Neural progenitor cell (in vitro differentiated cells): Measurements from ENCODE around the gene KLK8. TPM values are rescaled to one million over a fixed set of nuclear protein-coding genes. Genes with fewer than 3 reads are reported as not detected.

Source experiments
- DNase-seq: peaks from one replicate; pipeline ENCODE4 v3.0.0-alpha.2; 2016; ENCODE audit warnings: low spot score
- H2AFZ ChIP-seq: fragments of 200-600 bp; sonication (generic); replicated peaks from 2 replicates; pipeline ENCODE4 v1.6.1; 2016; ENCODE audit warnings: antibody characterized with exemption
- H3F3A ChIP-seq: fragments of 200-600 bp; sonication (generic); 2 replicates; pipeline ENCODE4 v1.6.1; 2016; ENCODE audit warnings: antibody characterized with exemption, low read depth
- H3K27ac ChIP-seq: fragments of 200-600 bp; sonication (generic); 2 replicates; pipeline ENCODE4 v1.5.1; 2016; ENCODE audit warnings: mild to moderate bottlenecking
- H3K27me3 ChIP-seq: fragments of 200-600 bp; sonication (generic); 2 replicates; pipeline ENCODE4 v1.6.1; 2016; ENCODE audit warnings: mild to moderate bottlenecking, moderate library complexity
- H3K36me3 ChIP-seq: fragments of 200-600 bp; sonication (generic); 2 replicates; pipeline ENCODE4 v1.5.1; 2016
- H3K4me1 ChIP-seq: fragments of 200-600 bp; sonication (generic); 2 replicates; pipeline ENCODE4 v1.6.1; 2016; ENCODE audit warnings: mixed run types
- H3K4me2 ChIP-seq: fragments of 200-600 bp; sonication (generic); 2 replicates; pipeline ENCODE4 v1.6.1; 2016
- H3K4me3 ChIP-seq: fragments of 200-600 bp; sonication (generic); 2 replicates; pipeline ENCODE4 v1.5.1; 2016
- H3K79me2 ChIP-seq: fragments of 200-600 bp; sonication (generic); 2 replicates; pipeline ENCODE4 v1.6.1; 2016; ENCODE audit warnings: low read depth
- H3K9ac ChIP-seq: fragments of 200-600 bp; sonication (generic); 2 replicates; pipeline ENCODE4 v1.6.1; 2016
- H3K9me3 ChIP-seq: fragments of 200-600 bp; sonication (generic); 2 replicates; pipeline ENCODE4 v1.5.1; 2016; ENCODE audit warnings: low read depth
- H4K20me1 ChIP-seq: fragments of 200-600 bp; sonication (generic); 2 replicates; pipeline ENCODE4 v1.6.1; 2016; ENCODE audit warnings: low read depth
- H3K27ac Mint-ChIP-seq: 3 replicates; pipeline ENCODE4 v1.8.0; 2021; ENCODE audit warnings: mixed read lengths
- H3K27me3 Mint-ChIP-seq: 2 replicates; pipeline ENCODE4 v1.8.0; 2022; ENCODE audit warnings: low read depth, mild to moderate bottlenecking, inconsistent platforms, moderate library complexity, mixed read lengths; ENCODE audit not compliant: insufficient read depth
- H3K36me3 Mint-ChIP-seq: 3 replicates; pipeline ENCODE4 v1.8.0; 2021; ENCODE audit warnings: mixed read lengths
- H3K4me1 Mint-ChIP-seq: 3 replicates; pipeline ENCODE4 v1.8.0; 2021; ENCODE audit warnings: mixed read lengths
- H3K4me3 Mint-ChIP-seq: 3 replicates; pipeline ENCODE4 v1.8.0; 2021; ENCODE audit warnings: mild to moderate bottlenecking, moderate library complexity, mixed read lengths
- H3K9me3 Mint-ChIP-seq: 3 replicates; pipeline ENCODE4 v1.8.0; 2020; ENCODE audit warnings: mixed read lengths
- CTCF ChIP-seq: fragments of 200-600 bp; sonication (generic); IDR thresholded peaks from 2 replicates; pipeline ENCODE4 v1.5.1; 2017; ENCODE audit warnings: antibody characterized with exemption, mild to moderate bottlenecking
- EZH2 ChIP-seq: fragments of 200-600 bp; sonication (generic); IDR thresholded peaks from 2 replicates; pipeline ENCODE4 v1.6.1; 2017; ENCODE audit warnings: antibody characterized with exemption, mild to moderate bottlenecking, moderate library complexity
- EZH2phosphoT487 ChIP-seq: fragments of 200-600 bp; sonication (generic); IDR thresholded peaks from 2 replicates; pipeline ENCODE4 v1.6.1; 2017; ENCODE audit warnings: antibody characterized with exemption
- total RNA-seq: library from RNA; depleted of rRNA; stranded (reverse); fragments of >200 nt; gene quantifications from 2 replicates; pipeline ENCODE4 v1.2.3, GENCODE V29; 2015; ENCODE audit warnings: low replicate concordance

The KLK8 gene
- total RNA-seq, 1 donor from 2014 or later = not detected

GRCh38 chr19:51016798-51017683 is 15.6 kb upstream of the KLK8 start:
- Histone ChIP-seq H3K36me3 (no peaks in the 10 kb centered on the region), H3K9me3 (no peaks in the 10 kb centered on the region), H3K4me3 (peak overlapping the region; percentile 64), H3F3A (peaks cover 27% of the 10 kb centered on the region), H3K4me2 (peak overlapping the region; percentile 85), H3K9ac (no peak overlapping the region), H3K27ac (no peak overlapping the region), H2AFZ (peak overlapping the region; percentile 89), H3K27me3 (peaks cover 69% of the 10 kb centered on the region), H4K20me1 (peaks cover 7% of the 10 kb centered on the region), H3K79me2 (no peaks in the 10 kb centered on the region), H3K4me1 (peaks cover 16% of the 10 kb centered on the region)
- Mint-ChIP-seq H3K9me3 (peaks cover 13% of the 10 kb centered on the region), H3K4me1 (peaks cover 9% of the 10 kb centered on the region), H3K4me3 (peak overlapping the region; percentile 79), H3K36me3 (no peaks in the 10 kb centered on the region), H3K27me3 (peaks cover 64% of the 10 kb centered on the region), H3K27ac (no peak overlapping the region)
- TF ChIP-seq EZH2 (peak; percentile 91), CTCF (peak; percentile 77), EZH2phosphoT487 (peak; percentile 83)
- DNase-seq = peak; percentile 80

GRCh38 chr19:51015691-51016267 is 14.4 kb upstream of the KLK8 start:
- H3K27ac ChIP-seq = no peak overlapping the region
- peaks cover 7% of the 10 kb centered on the region for H4K20me1 ChIP-seq
- Mint-ChIP-seq H3K4me3 (peak overlapping the region; percentile 47), H3K4me1 (peaks cover 9% of the 10 kb centered on the region), H3K27ac (no peak overlapping the region), H3K9me3 (peaks cover 13% of the 10 kb centered on the region), H3K27me3 (peaks cover 61% of the 10 kb centered on the region), H3K36me3 (no peaks in the 10 kb centered on the region)
- H3K9ac ChIP-seq = no peak overlapping the region
- H3K4me2 ChIP-seq = no peak overlapping the region
- H3K4me1 ChIP-seq = peaks cover 13% of the 10 kb centered on the region
- DNase-seq = no peak
- H3K36me3 ChIP-seq = no peaks in the 10 kb centered on the region
- H3K27me3 ChIP-seq = peaks cover 68% of the 10 kb centered on the region
- H3K9me3 ChIP-seq = no peaks in the 10 kb centered on the region
- peaks cover 25% of the 10 kb centered on the region for H3F3A ChIP-seq
- no peak overlapping the region for H3K4me3 ChIP-seq
- TF ChIP-seq EZH2phosphoT487 = no peak
- no peak overlapping the region for H2AFZ ChIP-seq
- no peaks in the 10 kb centered on the region for H3K79me2 ChIP-seq

- no peak for TF ChIP-seq EZH2phosphoT487
- TF ChIP-seq CTCF = no peak
- TF ChIP-seq EZH2 = no peak
Observed at GRCh38 chr19:51014242-51014641, 12.8 kb upstream of the KLK8 start.

More at GRCh38 chr19:51014242-51014641, 12.8 kb upstream of the KLK8 start:
- H3K4me3 ChIP-seq = no peak overlapping the region
- H2AFZ ChIP-seq = no peak overlapping the region
- no peak overlapping the region for H3K27ac ChIP-seq
- no peak overlapping the region for H3K27ac Mint-ChIP-seq
- no peaks in the 10 kb centered on the region for H3K79me2 ChIP-seq
- DNase-seq = no peak
- no peaks in the 10 kb centered on the region for H4K20me1 ChIP-seq
- H3K27me3 Mint-ChIP-seq = peaks cover 56% of the 10 kb centered on the region
- no peaks in the 10 kb centered on the region for H3K36me3 ChIP-seq
- peak overlapping the region; percentile 64 for H3K4me3 Mint-ChIP-seq
- peaks cover 12% of the 10 kb centered on the region for H3F3A ChIP-seq
- H3K9ac ChIP-seq = no peak overlapping the region
- H3K4me2 ChIP-seq = no peak overlapping the region
- H3K9me3 ChIP-seq = no peaks in the 10 kb centered on the region
- peaks cover 6% of the 10 kb centered on the region for H3K4me1 ChIP-seq
- H3K36me3 Mint-ChIP-seq = no peaks in the 10 kb centered on the region
- peaks cover 13% of the 10 kb centered on the region for H3K9me3 Mint-ChIP-seq
- H3K27me3 ChIP-seq = peaks cover 55% of the 10 kb centered on the region
- peaks cover 9% of the 10 kb centered on the region for H3K4me1 Mint-ChIP-seq
